ENCODE results near the gene MDH1B.

The MDH1B gene

DNA sequence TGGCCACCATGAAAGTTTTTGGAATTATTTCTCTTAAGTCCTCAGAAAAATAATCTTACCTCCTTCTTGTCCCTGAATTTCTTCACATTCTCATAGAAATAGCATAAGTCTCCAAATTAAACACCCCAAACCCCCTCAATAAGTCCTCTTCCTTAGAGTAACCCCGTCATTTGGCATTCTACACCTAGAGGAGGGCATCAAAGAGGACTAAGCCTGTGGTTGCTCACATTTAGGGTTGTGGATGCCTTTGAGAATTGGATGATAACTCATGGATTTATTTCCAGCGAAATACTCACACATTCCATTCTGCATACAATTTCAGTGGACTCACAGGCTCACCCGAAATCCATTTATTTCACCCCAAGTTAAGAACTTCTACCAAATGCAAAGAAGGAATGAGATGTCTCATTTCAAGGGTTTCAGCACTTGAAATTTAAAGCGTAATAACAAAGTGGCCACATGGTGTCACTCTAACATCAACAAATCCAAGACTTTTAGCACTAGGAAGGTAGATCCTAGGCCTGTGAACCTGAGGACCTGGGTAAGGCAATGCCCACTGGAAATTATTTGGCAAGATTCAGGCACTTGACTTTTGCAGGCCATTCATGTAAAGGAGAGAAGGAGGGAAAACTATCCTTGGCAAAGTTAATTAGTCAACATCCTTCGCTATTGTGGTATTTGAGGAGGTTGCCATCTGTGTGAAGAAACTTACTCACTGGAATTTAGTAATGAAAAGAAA, 71.6 kb downstream of the MDH1B start:
- peak in 9 of 51 donors; percentile 2 to 70 (median 19) for DNase-seq

GRCh38 chr2:206692971-206693370, 72.2 kb downstream of the MDH1B start:
- DNase-seq = no peak

- DNase-seq = no peak
Measured at GRCh38 chr2:206688990-206689389, 76.1 kb downstream of the MDH1B start.

DNA sequence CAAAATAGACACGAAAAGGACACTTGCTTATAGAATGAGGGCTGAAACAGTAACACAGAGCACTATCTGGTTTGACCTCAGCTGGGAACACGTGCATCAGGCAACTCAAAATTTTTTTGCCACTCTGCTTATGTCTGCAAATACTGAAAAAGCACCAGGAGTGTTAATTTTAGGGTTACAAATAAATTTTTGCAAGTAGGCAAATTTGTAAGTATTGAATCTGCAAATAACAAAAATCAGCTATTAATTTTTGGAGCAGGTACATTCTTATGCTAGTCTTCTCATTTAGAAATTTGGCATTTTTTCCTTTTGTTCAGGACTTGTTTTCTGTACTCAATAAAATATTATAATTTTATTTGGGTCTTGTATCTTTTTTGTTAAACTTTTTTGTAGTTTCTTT, 76.7 kb downstream of the MDH1B start:
- DNase-seq = no peak
